ENCODE results near the gene TRIM62.
"Not testable (repeated sequence)": the region's sequence is repeated elsewhere in the genome, so short reads cannot be mapped to it uniquely, and the experiment has no call there.

Gene TRIM62

GRCh38 chr1:33110477-33110876 lies 71.4 kb downstream of the TRIM62 start:
- no peaks in the 10 kb centered on the region for H3K27me3 ChIP-seq (ENCODE audit: control insufficient read depth, insufficient read depth, low read length)
- H3K9ac ChIP-seq (ENCODE audit: low read length), result no peak overlapping the region
- no peak overlapping the region for H3K27ac ChIP-seq (ENCODE audit: low read length)
- H3K9me3 ChIP-seq (ENCODE audit: control insufficient read depth, low read depth, low read length), result peaks cover 3% of the 10 kb centered on the region
- H3K36me3 ChIP-seq (ENCODE audit: control insufficient read depth, low read depth, low read length), result no peaks in the 10 kb centered on the region
- no peaks in the 10 kb centered on the region for H3K4me1 ChIP-seq (ENCODE audit: control insufficient read depth, low read depth, low read length)
- H3K4me3 ChIP-seq (ENCODE audit: low read length), result no peak overlapping the region

DNA sequence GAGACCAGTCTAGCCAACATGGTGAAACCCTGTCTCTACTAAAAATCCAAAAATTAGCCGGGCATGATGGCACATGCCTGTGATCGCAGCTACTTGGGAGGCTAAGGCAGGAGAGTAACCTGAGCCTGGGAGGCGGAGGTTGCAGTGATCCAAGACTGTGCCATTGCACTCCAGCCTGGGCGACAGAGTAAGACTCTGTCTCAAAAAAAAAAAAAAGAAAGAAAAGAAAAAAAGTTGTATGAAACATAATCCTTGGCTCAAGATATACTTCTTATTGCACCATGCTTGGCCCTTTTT lies 81.8 kb downstream of the TRIM62 start:
- not testable (repeated sequence) for H3K4me1 ChIP-seq (ENCODE audit: control insufficient read depth, low read depth, low read length); H3K27ac ChIP-seq (ENCODE audit: low read length); H3K9me3 ChIP-seq (ENCODE audit: control insufficient read depth, low read depth, low read length); H3K4me3 ChIP-seq (ENCODE audit: low read length); H3K27me3 ChIP-seq (ENCODE audit: control insufficient read depth, insufficient read depth, low read length); H3K9ac ChIP-seq (ENCODE audit: low read length); H3K36me3 ChIP-seq (ENCODE audit: control insufficient read depth, low read depth, low read length)

DNA sequence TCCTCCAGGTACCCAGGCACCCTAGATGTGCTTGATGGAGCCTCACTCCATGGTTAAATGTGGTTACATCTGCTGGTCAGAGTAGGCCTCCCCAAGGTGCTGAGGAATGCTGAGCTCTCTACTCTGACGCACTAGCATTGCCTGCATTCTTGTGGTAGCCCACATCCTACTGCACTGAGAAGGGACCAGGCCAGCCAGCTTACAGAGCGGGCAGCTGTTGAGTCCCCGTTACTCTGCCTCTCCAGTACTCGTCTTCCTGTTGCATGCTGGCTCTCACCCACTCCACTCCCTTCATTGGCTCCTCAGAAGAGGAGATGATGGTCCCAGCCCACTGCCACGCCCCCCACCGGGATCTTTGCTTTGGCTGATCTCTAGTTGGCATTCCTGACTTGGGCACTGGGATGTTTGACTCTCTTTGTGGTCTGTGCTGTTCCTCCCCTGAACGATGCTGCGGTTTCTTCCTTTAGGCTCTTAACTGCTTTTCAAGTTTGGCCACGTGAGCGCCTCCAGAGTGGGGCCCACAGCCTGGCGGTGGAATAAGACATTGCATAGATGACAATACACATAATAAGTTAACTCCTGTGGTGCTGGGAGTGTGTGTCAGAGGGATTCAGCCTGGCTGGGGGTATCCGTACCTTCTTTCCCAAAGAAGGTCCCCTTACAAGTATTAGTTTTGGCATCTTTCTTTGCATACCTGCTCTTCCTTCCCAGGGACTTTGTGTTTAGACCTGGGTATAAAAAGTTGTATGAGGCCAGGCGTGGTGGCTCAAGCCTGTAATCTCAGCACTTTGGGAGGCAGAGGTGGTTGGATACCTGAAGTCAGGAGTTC lies 82.3 kb downstream of the TRIM62 start:
- no peaks in the 10 kb centered on the region for H3K36me3 ChIP-seq (ENCODE audit: control insufficient read depth, low read depth, low read length)
- no peak overlapping the region for H3K27ac ChIP-seq (ENCODE audit: low read length)
- H3K9ac ChIP-seq (ENCODE audit: low read length), result no peak overlapping the region
- no peaks in the 10 kb centered on the region for H3K4me1 ChIP-seq (ENCODE audit: control insufficient read depth, low read depth, low read length)
- H3K4me3 ChIP-seq (ENCODE audit: low read length), result no peak overlapping the region
- H3K9me3 ChIP-seq (ENCODE audit: control insufficient read depth, low read depth, low read length), result no peaks in the 10 kb centered on the region
- H3K27me3 ChIP-seq (ENCODE audit: control insufficient read depth, insufficient read depth, low read length), result no peaks in the 10 kb centered on the region

DNA sequence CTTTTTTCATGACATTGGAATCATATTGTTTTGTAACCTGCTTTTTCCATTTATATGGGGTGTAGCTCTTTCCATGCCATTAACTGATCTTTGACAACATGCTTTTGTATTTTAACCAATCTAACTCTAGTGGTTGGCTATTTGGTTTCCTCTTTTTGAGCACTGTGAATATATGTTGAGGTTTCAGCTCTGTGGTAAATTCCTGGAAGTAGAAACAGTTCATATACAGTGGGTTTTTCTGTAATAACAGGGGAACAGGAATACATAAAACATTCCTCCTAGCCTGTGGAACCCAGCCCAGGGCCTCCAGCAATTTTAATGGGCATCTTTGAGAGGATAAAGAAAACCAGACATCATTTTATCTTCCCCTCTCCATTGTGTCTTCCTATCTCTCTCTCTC lies 83.5 kb downstream of the TRIM62 start:
- Histone ChIP-seq H3K9me3 (ENCODE audit: control insufficient read depth, low read depth, low read length) (no peaks in the 10 kb centered on the region), H3K27me3 (ENCODE audit: control insufficient read depth, insufficient read depth, low read length) (no peaks in the 10 kb centered on the region), H3K27ac (ENCODE audit: low read length) (no peak overlapping the region), H3K36me3 (ENCODE audit: control insufficient read depth, low read depth, low read length) (no peaks in the 10 kb centered on the region), H3K9ac (ENCODE audit: low read length) (no peak overlapping the region), H3K4me3 (ENCODE audit: low read length) (no peak overlapping the region), H3K4me1 (ENCODE audit: control insufficient read depth, low read depth, low read length) (no peaks in the 10 kb centered on the region)

- no peaks in the 10 kb centered on the region for H3K36me3 ChIP-seq (ENCODE audit: control insufficient read depth, low read depth, low read length)
- H3K27ac ChIP-seq (ENCODE audit: low read length), result no peak overlapping the region
- H3K4me1 ChIP-seq (ENCODE audit: control insufficient read depth, low read depth, low read length), result no peaks in the 10 kb centered on the region
- H3K4me3 ChIP-seq (ENCODE audit: low read length), result no peak overlapping the region
- no peaks in the 10 kb centered on the region for H3K9me3 ChIP-seq (ENCODE audit: control insufficient read depth, low read depth, low read length)
- no peaks in the 10 kb centered on the region for H3K27me3 ChIP-seq (ENCODE audit: control insufficient read depth, insufficient read depth, low read length)
- H3K9ac ChIP-seq (ENCODE audit: low read length), result no peak overlapping the region
Measured at GRCh38 chr1:33097762-33098161, 84.1 kb downstream of the TRIM62 start.

DNA sequence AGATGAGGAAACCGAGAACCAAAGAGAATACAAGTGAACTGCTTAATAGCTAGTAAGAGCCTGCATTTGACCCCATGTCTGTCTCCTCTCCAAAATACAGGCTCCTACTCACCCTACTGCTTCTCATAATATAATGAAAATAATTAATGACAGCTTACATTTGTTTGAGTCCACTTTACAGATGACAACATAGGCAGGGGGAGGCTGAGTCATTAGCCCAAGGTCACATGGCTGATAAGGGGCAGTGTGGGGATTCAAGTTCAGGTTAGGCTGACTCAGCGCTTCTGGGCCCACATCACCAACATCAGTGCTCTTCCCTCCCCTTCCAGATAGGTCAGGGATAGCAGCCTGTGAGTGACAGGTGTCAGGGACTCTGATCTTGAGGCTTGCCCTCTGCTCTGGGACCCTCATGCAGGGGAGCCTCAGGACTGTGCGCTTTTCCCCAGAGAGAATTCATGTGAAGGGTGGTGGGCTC lies 84.7 kb downstream of the TRIM62 start:
- Histone ChIP-seq H3K4me1 (ENCODE audit: control insufficient read depth, low read depth, low read length) (peaks cover 2% of the 10 kb centered on the region), H3K36me3 (ENCODE audit: control insufficient read depth, low read depth, low read length) (no peaks in the 10 kb centered on the region), H3K27me3 (ENCODE audit: control insufficient read depth, insufficient read depth, low read length) (no peaks in the 10 kb centered on the region), H3K27ac (ENCODE audit: low read length) (no peak overlapping the region), H3K9ac (ENCODE audit: low read length) (no peak overlapping the region), H3K9me3 (ENCODE audit: control insufficient read depth, low read depth, low read length) (no peaks in the 10 kb centered on the region), H3K4me3 (ENCODE audit: low read length) (no peak overlapping the region)

DNA sequence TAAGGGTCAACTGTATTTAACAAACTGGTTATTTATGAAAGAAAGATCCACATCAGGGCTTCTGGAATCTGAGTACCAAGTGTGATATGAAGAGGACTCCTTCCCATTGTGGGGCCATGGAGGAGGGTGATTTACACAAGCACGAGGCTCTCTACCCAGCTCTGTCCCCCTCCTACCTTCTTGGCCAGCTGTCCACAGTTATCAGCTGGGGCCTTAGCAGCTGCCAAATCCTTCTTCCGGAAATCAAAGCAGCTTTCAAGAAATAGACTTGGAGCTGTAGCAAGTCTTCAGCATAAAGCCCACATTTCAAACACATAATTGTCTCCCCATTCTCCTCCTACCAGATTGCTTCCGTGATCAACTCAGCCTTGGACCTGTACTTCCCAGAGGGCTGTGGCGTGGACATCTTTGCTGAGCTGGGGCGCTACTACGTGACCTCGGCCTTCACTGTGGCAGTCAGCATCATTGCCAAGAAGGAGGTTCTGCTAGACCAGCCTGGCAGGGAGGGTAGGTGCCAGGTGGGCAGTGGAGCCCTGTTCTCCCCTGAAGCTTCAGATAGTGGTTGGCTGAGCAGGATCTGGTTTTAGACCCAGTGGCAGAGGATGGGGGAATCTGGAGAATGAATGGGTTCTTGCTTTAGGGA lies 85.4 kb downstream of the TRIM62 start:
- peaks cover 2% of the 10 kb centered on the region for H3K4me1 ChIP-seq (ENCODE audit: control insufficient read depth, low read depth, low read length)
- H3K27me3 ChIP-seq (ENCODE audit: control insufficient read depth, insufficient read depth, low read length), result no peaks in the 10 kb centered on the region
- no peaks in the 10 kb centered on the region for H3K9me3 ChIP-seq (ENCODE audit: control insufficient read depth, low read depth, low read length)
- H3K9ac ChIP-seq (ENCODE audit: low read length), result no peak overlapping the region
- no peak overlapping the region for H3K4me3 ChIP-seq (ENCODE audit: low read length)
- H3K36me3 ChIP-seq (ENCODE audit: control insufficient read depth, low read depth, low read length), result no peaks in the 10 kb centered on the region
- H3K27ac ChIP-seq (ENCODE audit: low read length), result no peak overlapping the region
